Lower leg skin (tissue), 4 donors: ENCODE data around the gene ITGB5. TPM values are rescaled to one million over a fixed set of nuclear protein-coding genes. Genes with fewer than 3 reads are reported as not detected.
A peak's percentile ranks its signal among the peaks of the same experiment; 100 is the strongest.
"Not testable (repeated sequence)": the region's sequence is repeated elsewhere in the genome, so short reads cannot be mapped to it uniquely, and the experiment has no call there.

Source experiments
- DNase-seq, 2 donors: peaks; one replicate each; pipeline ENCODE4 v3.0.0-alpha.2; 2019; ENCODE audit warnings: low spot score in 2 of 2
- H3K4me3 ChIP-seq: fragments of 200-600 bp; sonication (generic); 2 replicates; pipeline ENCODE4 v1.5.1; 2017; ENCODE audit warnings: mild to moderate bottlenecking, low read depth; ENCODE audit not compliant: poor library complexity, severe bottlenecking
- POLR2A ChIP-seq, 2 donors: fragments of 450-650 bp; IDR thresholded peaks; one replicate each; pipeline ENCODE4 v1.6.1; 2016 to 2017; ENCODE audit warnings: antibody characterized with exemption in 2 of 2, mild to moderate bottlenecking in 1 of 2, moderate library complexity in 1 of 2
- WGBS, 2 donors: methylation state at CpG; one replicate each; pipeline ENCODE4 v1.1.5; 2018; 5-methylcytosine and 5-hydroxymethylcytosine counted together
- intact Hi-C: fragments of 100-400 bp; cut with DNase I; formaldehyde crosslinking; loops from one replicate; pipeline ENCODE4 v1.15.0; 2023; ENCODE audit warnings: low total_unique reads
- total RNA-seq, 4 donors: library from RNA; depleted of rRNA; stranded (reverse); fragments of >200 nt; gene quantifications; one replicate each; pipeline ENCODE4 v1.1.0, GENCODE V29; 2016
- TF ChIP-seq, protein P1 (sequence below), 3 donors: fragments of 450-650 bp; IDR thresholded peaks; one replicate each; pipeline ENCODE4 v1.5.1; 2016; ENCODE audit warnings: antibody characterized with exemption in 3 of 3, mild to moderate bottlenecking in 3 of 3, moderate library complexity in 2 of 3

ITGB5 gene
- total RNA-seq, 4 donors from 2014 or later: 210 to 414 (median 286) TPM

DNA sequence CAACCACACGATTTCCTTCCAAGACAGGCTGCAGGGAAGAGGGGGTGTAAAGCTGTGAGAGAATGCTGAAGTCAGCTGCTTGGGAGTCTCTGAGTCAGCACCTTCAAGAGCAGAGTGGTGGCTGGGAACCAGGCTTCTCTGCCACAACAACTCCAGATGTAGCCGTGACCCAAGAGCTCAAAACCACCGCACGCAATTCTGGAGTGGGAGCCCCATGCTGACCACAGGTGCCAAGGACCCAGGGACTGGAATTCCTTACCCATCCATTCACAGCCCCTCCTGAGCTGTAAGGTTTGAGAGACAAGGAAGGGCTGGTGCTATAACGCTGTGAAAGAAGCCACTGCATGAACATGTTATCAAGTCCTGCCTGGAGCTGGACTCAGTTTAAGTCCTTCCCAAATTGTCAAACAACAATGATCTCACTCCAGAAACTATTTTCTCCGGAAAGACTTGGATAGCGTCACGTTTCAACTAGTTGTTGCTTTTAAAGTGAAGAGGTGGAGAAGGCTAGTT lies 95.5 kb downstream of the ITGB5 start:
- WGBS, 2 donors: 16 to 30% methylated on average over 8 of the region's 8 CpGs
- H3K4me3 ChIP-seq: no peak overlapping the region
- intact Hi-C loops: no loop called here
- TF ChIP-seq, protein P1, sequence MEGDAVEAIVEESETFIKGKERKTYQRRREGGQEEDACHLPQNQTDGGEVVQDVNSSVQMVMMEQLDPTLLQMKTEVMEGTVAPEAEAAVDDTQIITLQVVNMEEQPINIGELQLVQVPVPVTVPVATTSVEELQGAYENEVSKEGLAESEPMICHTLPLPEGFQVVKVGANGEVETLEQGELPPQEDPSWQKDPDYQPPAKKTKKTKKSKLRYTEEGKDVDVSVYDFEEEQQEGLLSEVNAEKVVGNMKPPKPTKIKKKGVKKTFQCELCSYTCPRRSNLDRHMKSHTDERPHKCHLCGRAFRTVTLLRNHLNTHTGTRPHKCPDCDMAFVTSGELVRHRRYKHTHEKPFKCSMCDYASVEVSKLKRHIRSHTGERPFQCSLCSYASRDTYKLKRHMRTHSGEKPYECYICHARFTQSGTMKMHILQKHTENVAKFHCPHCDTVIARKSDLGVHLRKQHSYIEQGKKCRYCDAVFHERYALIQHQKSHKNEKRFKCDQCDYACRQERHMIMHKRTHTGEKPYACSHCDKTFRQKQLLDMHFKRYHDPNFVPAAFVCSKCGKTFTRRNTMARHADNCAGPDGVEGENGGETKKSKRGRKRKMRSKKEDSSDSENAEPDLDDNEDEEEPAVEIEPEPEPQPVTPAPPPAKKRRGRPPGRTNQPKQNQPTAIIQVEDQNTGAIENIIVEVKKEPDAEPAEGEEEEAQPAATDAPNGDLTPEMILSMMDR (IDR thresholded peaks at IDR 0.05): no peak
- no peak for TF ChIP-seq POLR2A (IDR thresholded peaks at IDR 0.05)
- peak; percentile 67 to 93 for DNase-seq

DNA sequence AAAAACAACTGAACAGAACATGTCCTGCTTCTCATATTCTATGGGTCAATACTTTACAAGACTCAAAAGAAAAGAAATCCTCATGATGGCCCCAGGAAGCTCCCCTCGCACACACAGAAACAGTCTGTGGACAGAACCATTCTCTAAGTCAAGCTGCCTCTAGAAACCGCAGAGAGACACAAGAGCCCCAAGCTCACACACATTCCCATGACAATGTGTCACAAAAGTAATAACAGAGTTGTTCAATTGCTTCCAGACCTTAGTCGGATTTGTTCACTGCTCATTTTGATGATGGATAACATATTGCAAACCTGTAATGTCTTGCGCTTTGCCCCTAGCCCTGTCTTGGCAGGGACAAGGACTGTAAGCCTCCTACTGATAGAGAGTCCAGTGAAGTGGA lies 96.0 kb downstream of the ITGB5 start:
- 48% methylated on average over 4 of the region's 4 CpGs for WGBS, 2 donors
- DNase-seq: no peak
- TF ChIP-seq, protein P1 (IDR thresholded peaks at IDR 0.05): no peak
- TF ChIP-seq POLR2A (IDR thresholded peaks at IDR 0.05): no peak
- H3K4me3 ChIP-seq: no peak overlapping the region
- intact Hi-C loops: no loop called here

DNA sequence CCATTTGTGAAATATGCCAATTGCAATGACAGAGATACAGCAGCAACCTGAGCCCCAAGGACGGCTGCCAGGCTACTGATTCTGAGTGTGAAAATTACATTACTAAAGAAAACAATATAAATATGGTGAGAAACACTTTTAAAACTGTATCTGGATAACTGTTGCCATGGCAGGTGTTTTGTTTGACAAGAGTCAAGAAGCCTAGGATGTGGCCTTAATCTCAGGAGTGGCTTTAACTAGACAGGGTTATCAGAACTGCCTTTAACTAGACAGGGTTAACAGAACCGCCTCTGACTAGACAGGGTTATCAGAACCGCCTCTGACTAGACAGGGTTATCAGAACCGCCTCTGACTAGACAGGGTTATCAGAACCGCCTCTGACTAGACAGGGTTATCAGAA lies 98.1 kb downstream of the ITGB5 start:
- intact Hi-C loops, DNase-seq, H3K4me3 ChIP-seq: not testable (repeated sequence)
- 76 to 82% methylated on average over 4 of the region's 5 CpGs for WGBS, 2 donors

DNA sequence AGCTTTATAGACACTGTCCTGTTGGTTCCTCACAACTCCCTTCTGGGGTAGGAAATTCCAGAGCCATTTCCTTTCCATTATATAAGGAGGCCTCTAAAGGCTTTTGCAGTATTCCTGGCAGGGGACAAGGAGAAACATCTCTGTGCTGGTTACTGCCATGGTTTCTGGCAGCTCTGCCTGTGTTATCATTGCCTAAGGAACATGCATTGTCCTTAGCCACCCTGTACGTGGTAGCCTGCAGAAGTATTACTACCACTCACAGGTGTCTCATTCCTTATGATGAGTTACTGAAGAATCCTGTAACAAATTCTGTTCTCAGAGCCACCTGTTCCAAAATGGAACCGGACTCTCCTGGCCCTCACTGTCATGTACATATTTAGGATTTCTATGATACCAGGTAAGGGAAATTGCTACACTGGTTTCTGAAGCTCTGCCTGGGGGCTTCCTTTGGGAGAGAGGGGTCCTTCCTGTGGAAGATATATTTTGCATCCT lies 98.9 kb downstream of the ITGB5 start:
- 78 to 81% methylated on average over 2 of the region's 2 CpGs for WGBS, 2 donors
- intact Hi-C loops: no loop called here

DNA sequence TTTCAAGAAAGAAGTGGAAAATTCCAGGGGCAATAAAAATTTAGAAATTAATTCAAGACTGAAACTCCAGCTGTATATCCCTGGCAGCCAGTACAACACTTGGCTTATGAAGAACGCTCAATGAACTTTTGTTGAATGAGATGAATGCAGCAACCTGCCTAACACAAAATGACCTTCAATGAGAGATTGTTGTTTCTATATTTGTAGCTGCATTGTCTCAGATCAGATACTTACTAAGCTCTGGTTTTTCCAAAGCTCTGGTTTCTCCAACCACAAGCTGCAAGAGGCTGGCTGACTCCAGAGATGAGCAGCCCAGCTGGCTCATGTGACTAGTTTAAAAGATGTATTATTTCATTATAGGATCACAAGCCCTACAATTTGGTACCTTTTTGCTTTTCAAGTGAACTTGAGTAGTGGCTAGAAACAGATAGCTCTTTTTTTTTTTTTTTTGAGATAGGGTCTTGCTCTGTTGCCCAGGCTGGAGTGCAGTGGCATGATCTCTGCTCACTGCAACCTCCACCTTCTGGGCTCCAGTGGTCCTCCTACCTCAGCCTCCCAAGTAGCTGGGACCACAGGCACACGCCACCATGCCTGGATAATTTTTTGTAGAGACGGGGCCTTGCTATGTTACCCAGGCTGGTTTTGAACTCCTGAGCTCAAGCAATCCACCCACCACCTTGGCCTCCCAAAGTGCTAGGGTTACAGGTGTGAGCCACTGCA lies 99.5 kb downstream of the ITGB5 start:
- DNase-seq: no peak
- H3K4me3 ChIP-seq: no peak overlapping the region
- no peak for TF ChIP-seq POLR2A (IDR thresholded peaks at IDR 0.05)
- TF ChIP-seq, protein P1 (IDR thresholded peaks at IDR 0.05): no peak
- intact Hi-C loops: no loop called here
- 65 to 71% methylated on average over 2 to 3 of the region's 3 CpGs for WGBS, 2 donors

More for the DNA sequence above, 98.9 kb downstream of the ITGB5 start:
- TF ChIP-seq, protein P1 (IDR thresholded peaks at IDR 0.05): no peak
- no peak for TF ChIP-seq POLR2A (IDR thresholded peaks at IDR 0.05)
- DNase-seq: no peak
- H3K4me3 ChIP-seq: no peak overlapping the region

DNA sequence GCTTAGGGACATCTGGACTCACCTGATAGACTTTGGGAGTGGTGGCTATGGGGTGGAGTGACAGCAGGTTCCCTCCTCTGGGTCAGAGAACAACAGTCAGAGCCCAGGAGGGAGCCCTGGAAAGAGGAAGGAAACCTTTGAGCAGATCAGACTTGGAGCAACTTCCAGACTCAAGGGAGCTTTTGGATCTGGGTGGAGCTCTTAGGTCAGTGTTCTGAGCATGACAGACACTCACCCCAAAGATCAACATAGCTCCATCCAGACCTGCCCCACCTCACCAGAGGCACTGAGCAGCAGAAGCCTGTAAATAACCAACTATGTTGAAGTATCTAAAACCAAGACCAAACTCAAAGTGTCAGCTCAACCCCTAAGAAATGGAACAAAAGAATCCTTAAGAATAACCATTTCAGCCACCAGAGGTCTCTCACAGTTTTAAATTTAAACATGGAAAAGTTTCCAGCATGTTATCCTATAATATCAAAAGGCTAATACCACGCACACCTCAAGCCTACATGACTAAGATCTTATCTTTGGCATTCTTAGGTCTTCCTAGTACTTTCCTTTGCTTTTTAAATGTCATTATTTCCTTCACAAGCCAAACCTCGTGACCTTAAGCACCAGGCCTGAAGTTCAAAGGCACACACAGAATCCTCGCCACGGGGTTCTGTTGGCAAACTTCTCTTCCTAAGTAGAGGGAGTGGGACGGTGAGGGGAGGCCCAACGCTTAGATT lies 100.5 kb downstream of the ITGB5 start:
- TF ChIP-seq, protein P1 (IDR thresholded peaks at IDR 0.05): no peak
- TF ChIP-seq POLR2A (IDR thresholded peaks at IDR 0.05): no peak
- intact Hi-C loops: no loop called here

More for the DNA sequence above, 100.5 kb downstream of the ITGB5 start:
- H3K4me3 ChIP-seq: no peak overlapping the region
- 43% methylated on average over 6 of the region's 6 CpGs for WGBS, 2 donors
- no peak for DNase-seq
